ENCODE results near the gene PPM1L.

- TF ChIP-seq CTCF (IDR thresholded peaks at IDR 0.05) (no peak), POLR2AphosphoS5 (IDR thresholded peaks at IDR 0.05; ENCODE audit: insufficient read depth in 1 of 2, low read depth in 1 of 2) (no peak)
Observed at GRCh38 chr3:160886421-160886820, 130.4 kb downstream of the PPM1L start.

All from vagina (tissue), 2 donors.